ENCODE data around the gene GRAMD1B.
"Not testable (repeated sequence)": the region's sequence is repeated elsewhere in the genome, so short reads cannot be mapped to it uniquely, and the experiment has no call there.

The GRAMD1B gene

GRCh38 chr11:123505546-123506299 lies 75.7 kb downstream of the GRAMD1B start:
- Mint-ChIP-seq H3K27ac (peak overlapping the region; percentile 50), H3K9me3 (no peaks in the 10 kb centered on the region), H3K27me3 (ENCODE audit: low read depth, poor library complexity) (no peaks in the 10 kb centered on the region), H3K4me3 (no peak overlapping the region), H3K4me1 (peaks cover 62% of the 10 kb centered on the region), H3K36me3 (ENCODE audit: low read depth) (no peaks in the 10 kb centered on the region)
- no peak for TF ChIP-seq CTCF (IDR thresholded peaks at IDR 0.05)
- peak; percentile 44 for DNase-seq

GRCh38 chr11:123507043-123507442 lies 77.0 kb downstream of the GRAMD1B start:
- no peaks in the 10 kb centered on the region for H3K36me3 Mint-ChIP-seq (ENCODE audit: low read depth)
- no peak for TF ChIP-seq CTCF (IDR thresholded peaks at IDR 0.05)
- no peak overlapping the region for H3K4me3 Mint-ChIP-seq

GRCh38 chr11:123509737-123510578 lies 79.9 kb downstream of the GRAMD1B start:
- H3K27me3 Mint-ChIP-seq (ENCODE audit: low read depth, poor library complexity) = no peaks in the 10 kb centered on the region
- no peaks in the 10 kb centered on the region for H3K9me3 Mint-ChIP-seq
- peaks cover 64% of the 10 kb centered on the region for H3K4me1 Mint-ChIP-seq
- H3K4me3 Mint-ChIP-seq = peak overlapping the region; percentile 19
- no peak for TF ChIP-seq CTCF (IDR thresholded peaks at IDR 0.05)
- peak overlapping the region; percentile 26 for H3K27ac Mint-ChIP-seq
- H3K36me3 Mint-ChIP-seq (ENCODE audit: low read depth) = no peaks in the 10 kb centered on the region
- DNase-seq = peak; percentile 67

More at GRCh38 chr11:123507043-123507442, 77.0 kb downstream of the GRAMD1B start:
- Mint-ChIP-seq H3K27ac (no peak overlapping the region), H3K4me1 (peaks cover 75% of the 10 kb centered on the region), H3K27me3 (ENCODE audit: low read depth, poor library complexity) (no peaks in the 10 kb centered on the region), H3K9me3 (no peaks in the 10 kb centered on the region)
- DNase-seq = no peak

GRCh38 chr11:123510579-123510905 lies 80.5 kb downstream of the GRAMD1B start:
- H3K36me3 Mint-ChIP-seq (ENCODE audit: low read depth) = no peaks in the 10 kb centered on the region
- peaks cover 58% of the 10 kb centered on the region for H3K4me1 Mint-ChIP-seq
- H3K9me3 Mint-ChIP-seq = no peaks in the 10 kb centered on the region
- no peaks in the 10 kb centered on the region for H3K27me3 Mint-ChIP-seq (ENCODE audit: low read depth, poor library complexity)
- no peak for TF ChIP-seq CTCF (IDR thresholded peaks at IDR 0.05)
- H3K4me3 Mint-ChIP-seq = peak overlapping the region; percentile 19
- H3K27ac Mint-ChIP-seq = no peak overlapping the region
- DNase-seq = no peak

- H3K27ac Mint-ChIP-seq = peak overlapping the region; percentile 5
- DNase-seq = peak; percentile 95
- H3K9me3 Mint-ChIP-seq = no peaks in the 10 kb centered on the region
- H3K27me3 Mint-ChIP-seq (ENCODE audit: low read depth, poor library complexity) = no peaks in the 10 kb centered on the region
- TF ChIP-seq CTCF (IDR thresholded peaks at IDR 0.05) = peak; percentile 96
- no peaks in the 10 kb centered on the region for H3K36me3 Mint-ChIP-seq (ENCODE audit: low read depth)
- H3K4me3 Mint-ChIP-seq = peak overlapping the region; percentile 69
- peaks cover 51% of the 10 kb centered on the region for H3K4me1 Mint-ChIP-seq
Observed at GRCh38 chr11:123511037-123511870, 81.2 kb downstream of the GRAMD1B start.

GRCh38 chr11:123513309-123513708 lies 83.2 kb downstream of the GRAMD1B start:
- H3K27ac Mint-ChIP-seq; H3K9me3 Mint-ChIP-seq; H3K36me3 Mint-ChIP-seq (ENCODE audit: low read depth); H3K27me3 Mint-ChIP-seq (ENCODE audit: low read depth, poor library complexity); DNase-seq; H3K4me3 Mint-ChIP-seq: not testable (repeated sequence)
- H3K4me1 Mint-ChIP-seq = peaks cover 48% of the 10 kb centered on the region
